Neural progenitor cell (in vitro differentiated cells): Measurements from ENCODE around the gene FOXK2. TPM values are rescaled to one million over a fixed set of nuclear protein-coding genes. Genes with fewer than 3 reads are reported as not detected.
"Not testable (repeated sequence)": the region's sequence is repeated elsewhere in the genome, so short reads cannot be mapped to it uniquely, and the experiment has no call there.

Source experiments
- DNase-seq: peaks from one replicate; pipeline ENCODE4 v3.0.0-alpha.2; 2016; ENCODE audit warnings: low spot score
- H2AFZ ChIP-seq: fragments of 200-600 bp; sonication (generic); replicated peaks from 2 replicates; pipeline ENCODE4 v1.6.1; 2016; ENCODE audit warnings: antibody characterized with exemption
- H3F3A ChIP-seq: fragments of 200-600 bp; sonication (generic); 2 replicates; pipeline ENCODE4 v1.6.1; 2016; ENCODE audit warnings: antibody characterized with exemption, low read depth
- H3K27ac ChIP-seq: fragments of 200-600 bp; sonication (generic); 2 replicates; pipeline ENCODE4 v1.5.1; 2016; ENCODE audit warnings: mild to moderate bottlenecking
- H3K27me3 ChIP-seq: fragments of 200-600 bp; sonication (generic); 2 replicates; pipeline ENCODE4 v1.6.1; 2016; ENCODE audit warnings: mild to moderate bottlenecking, moderate library complexity
- H3K36me3 ChIP-seq: fragments of 200-600 bp; sonication (generic); 2 replicates; pipeline ENCODE4 v1.5.1; 2016
- H3K4me1 ChIP-seq: fragments of 200-600 bp; sonication (generic); 2 replicates; pipeline ENCODE4 v1.6.1; 2016; ENCODE audit warnings: mixed run types
- H3K4me2 ChIP-seq: fragments of 200-600 bp; sonication (generic); 2 replicates; pipeline ENCODE4 v1.6.1; 2016
- H3K4me3 ChIP-seq: fragments of 200-600 bp; sonication (generic); 2 replicates; pipeline ENCODE4 v1.5.1; 2016
- H3K79me2 ChIP-seq: fragments of 200-600 bp; sonication (generic); 2 replicates; pipeline ENCODE4 v1.6.1; 2016; ENCODE audit warnings: low read depth
- H3K9ac ChIP-seq: fragments of 200-600 bp; sonication (generic); 2 replicates; pipeline ENCODE4 v1.6.1; 2016
- H3K9me3 ChIP-seq: fragments of 200-600 bp; sonication (generic); 2 replicates; pipeline ENCODE4 v1.5.1; 2016; ENCODE audit warnings: low read depth
- H4K20me1 ChIP-seq: fragments of 200-600 bp; sonication (generic); 2 replicates; pipeline ENCODE4 v1.6.1; 2016; ENCODE audit warnings: low read depth
- H3K27ac Mint-ChIP-seq: 3 replicates; pipeline ENCODE4 v1.8.0; 2021; ENCODE audit warnings: mixed read lengths
- H3K27me3 Mint-ChIP-seq: 2 replicates; pipeline ENCODE4 v1.8.0; 2022; ENCODE audit warnings: low read depth, mild to moderate bottlenecking, inconsistent platforms, moderate library complexity, mixed read lengths; ENCODE audit not compliant: insufficient read depth
- H3K36me3 Mint-ChIP-seq: 3 replicates; pipeline ENCODE4 v1.8.0; 2021; ENCODE audit warnings: mixed read lengths
- H3K4me1 Mint-ChIP-seq: 3 replicates; pipeline ENCODE4 v1.8.0; 2021; ENCODE audit warnings: mixed read lengths
- H3K4me3 Mint-ChIP-seq: 3 replicates; pipeline ENCODE4 v1.8.0; 2021; ENCODE audit warnings: mild to moderate bottlenecking, moderate library complexity, mixed read lengths
- H3K9me3 Mint-ChIP-seq: 3 replicates; pipeline ENCODE4 v1.8.0; 2020; ENCODE audit warnings: mixed read lengths
- CTCF ChIP-seq: fragments of 200-600 bp; sonication (generic); IDR thresholded peaks from 2 replicates; pipeline ENCODE4 v1.5.1; 2017; ENCODE audit warnings: antibody characterized with exemption, mild to moderate bottlenecking
- EZH2 ChIP-seq: fragments of 200-600 bp; sonication (generic); IDR thresholded peaks from 2 replicates; pipeline ENCODE4 v1.6.1; 2017; ENCODE audit warnings: antibody characterized with exemption, mild to moderate bottlenecking, moderate library complexity
- EZH2phosphoT487 ChIP-seq: fragments of 200-600 bp; sonication (generic); IDR thresholded peaks from 2 replicates; pipeline ENCODE4 v1.6.1; 2017; ENCODE audit warnings: antibody characterized with exemption
- total RNA-seq: library from RNA; depleted of rRNA; stranded (reverse); fragments of >200 nt; gene quantifications from 2 replicates; pipeline ENCODE4 v1.2.3, GENCODE V29; 2015; ENCODE audit warnings: low replicate concordance

The FOXK2 gene
- total RNA-seq, 1 donor from 2014 or later: 28.1 TPM

GRCh38 chr17:82560802-82561428 lies 41.4 kb downstream of the FOXK2 start:
- Mint-ChIP-seq H3K36me3 (peaks cover 7% of the 10 kb centered on the region), H3K4me3 (peak overlapping the region; percentile 48), H3K27ac (peak overlapping the region; percentile 72), H3K9me3 (no peaks in the 10 kb centered on the region), H3K27me3 (no peaks in the 10 kb centered on the region), H3K4me1 (peaks cover 25% of the 10 kb centered on the region)
- no peak for TF ChIP-seq EZH2
- TF ChIP-seq EZH2phosphoT487: no peak
- no peak for TF ChIP-seq CTCF
- Histone ChIP-seq H3F3A (no peaks in the 10 kb centered on the region), H2AFZ (no peak overlapping the region), H3K9ac (no peak overlapping the region), H3K27ac (no peak overlapping the region), H3K27me3 (no peaks in the 10 kb centered on the region), H4K20me1 (peaks cover 91% of the 10 kb centered on the region), H3K4me2 (no peak overlapping the region), H3K4me1 (peaks cover 3% of the 10 kb centered on the region), H3K36me3 (peaks cover 8% of the 10 kb centered on the region), H3K79me2 (peaks cover 100% of the 10 kb centered on the region), H3K4me3 (no peak overlapping the region), H3K9me3 (no peaks in the 10 kb centered on the region)
- no peak for DNase-seq

GRCh38 chr17:82561429-82562035 lies 42.0 kb downstream of the FOXK2 start:
- no peaks in the 10 kb centered on the region for H3F3A ChIP-seq
- H3K27me3 Mint-ChIP-seq: no peaks in the 10 kb centered on the region
- H3K4me3 Mint-ChIP-seq: no peak overlapping the region
- peaks cover 92% of the 10 kb centered on the region for H4K20me1 ChIP-seq
- peaks cover 99% of the 10 kb centered on the region for H3K79me2 ChIP-seq
- H3K4me1 ChIP-seq: peaks cover 3% of the 10 kb centered on the region
- TF ChIP-seq EZH2phosphoT487: no peak
- TF ChIP-seq CTCF: no peak
- no peak for TF ChIP-seq EZH2
- H3K27ac Mint-ChIP-seq: peak overlapping the region; percentile 70
- peaks cover 8% of the 10 kb centered on the region for H3K36me3 ChIP-seq
- H3K4me2 ChIP-seq: no peak overlapping the region
- no peaks in the 10 kb centered on the region for H3K9me3 ChIP-seq
- no peak for DNase-seq
- H3K9me3 Mint-ChIP-seq: no peaks in the 10 kb centered on the region
- H3K36me3 Mint-ChIP-seq: peaks cover 7% of the 10 kb centered on the region
- no peaks in the 10 kb centered on the region for H3K27me3 ChIP-seq
- H3K9ac ChIP-seq: no peak overlapping the region
- H3K4me1 Mint-ChIP-seq: peaks cover 25% of the 10 kb centered on the region
- H2AFZ ChIP-seq: no peak overlapping the region
- no peak overlapping the region for H3K4me3 ChIP-seq
- no peak overlapping the region for H3K27ac ChIP-seq

GRCh38 chr17:82562718-82563220 lies 43.2 kb downstream of the FOXK2 start:
- peaks cover 92% of the 10 kb centered on the region for H4K20me1 ChIP-seq
- H3K79me2 ChIP-seq: peaks cover 97% of the 10 kb centered on the region
- DNase-seq, H3K4me3 ChIP-seq, H3K4me3 Mint-ChIP-seq, H3K27ac Mint-ChIP-seq, H3K27ac ChIP-seq, H3K9me3 Mint-ChIP-seq, H3K27me3 Mint-ChIP-seq, H3K4me2 ChIP-seq, H3F3A ChIP-seq, H3K36me3 ChIP-seq, H3K36me3 Mint-ChIP-seq, H3K9me3 ChIP-seq, H3K9ac ChIP-seq, H3K27me3 ChIP-seq, H3K4me1 ChIP-seq, H2AFZ ChIP-seq: not testable (repeated sequence)
- H3K4me1 Mint-ChIP-seq: peaks cover 25% of the 10 kb centered on the region

GRCh38 chr17:82563318-82563717 lies 43.8 kb downstream of the FOXK2 start:
- no peak overlapping the region for H3K27ac Mint-ChIP-seq
- H3K4me3 Mint-ChIP-seq: no peak overlapping the region
- Histone ChIP-seq H3K4me3 (no peak overlapping the region), H3K27ac (no peak overlapping the region), H3K79me2 (peaks cover 97% of the 10 kb centered on the region), H3K9ac (no peak overlapping the region), H3K4me1 (peaks cover 3% of the 10 kb centered on the region), H3K27me3 (no peaks in the 10 kb centered on the region), H4K20me1 (peaks cover 92% of the 10 kb centered on the region), H2AFZ (no peak overlapping the region), H3F3A (no peaks in the 10 kb centered on the region), H3K4me2 (no peak overlapping the region), H3K9me3 (no peaks in the 10 kb centered on the region), H3K36me3 (peaks cover 8% of the 10 kb centered on the region)
- TF ChIP-seq EZH2phosphoT487 (no peak), CTCF (no peak), EZH2 (no peak)
- H3K9me3 Mint-ChIP-seq: no peaks in the 10 kb centered on the region
- H3K4me1 Mint-ChIP-seq: peaks cover 22% of the 10 kb centered on the region
- no peaks in the 10 kb centered on the region for H3K27me3 Mint-ChIP-seq
- no peak for DNase-seq
- peaks cover 9% of the 10 kb centered on the region for H3K36me3 Mint-ChIP-seq

- not testable (repeated sequence) for H3K36me3 ChIP-seq, H2AFZ ChIP-seq, H3K4me3 Mint-ChIP-seq, H3K27me3 ChIP-seq, H3K27ac Mint-ChIP-seq, H3K4me2 ChIP-seq, H3K27ac ChIP-seq, H3K9me3 Mint-ChIP-seq, DNase-seq, H3K4me3 ChIP-seq, H3K9ac ChIP-seq, H3K9me3 ChIP-seq, H3K4me1 ChIP-seq, H3F3A ChIP-seq, H3K27me3 Mint-ChIP-seq
- Mint-ChIP-seq H3K4me1 (peaks cover 19% of the 10 kb centered on the region), H3K36me3 (peaks cover 12% of the 10 kb centered on the region)
- Histone ChIP-seq H4K20me1 (peaks cover 90% of the 10 kb centered on the region), H3K79me2 (peaks cover 96% of the 10 kb centered on the region)
These were observed 44.2 kb downstream of the FOXK2 start for GRCh38 chr17:82563745-82564144.
